CD8-positive, alpha-beta memory T cell (primary cell): ENCODE measurements around the gene CFAP221. TPM values are rescaled to one million over a fixed set of nuclear protein-coding genes. Genes with fewer than 3 reads are reported as not detected.
"Not testable (repeated sequence)": the region's sequence is repeated elsewhere in the genome, so short reads cannot be mapped to it uniquely, and the experiment has no call there.

Experiments
- CTCF ChIA-PET: fragments of 350-600 bp; sonication (Branson Sonifier 250); formaldehyde crosslinking; loops from one replicate; lab custom pipeline; 2021; ENCODE audit warnings: antibody characterized with exemption; lab: Charles Lee
- POLR2A ChIA-PET: fragments of 350-600 bp; sonication (Branson Sonifier 250); formaldehyde crosslinking; loops from one replicate; lab custom pipeline; 2021; ENCODE audit warnings: antibody characterized with exemption; lab: Charles Lee
- DNase-seq, 5 donors: peaks; one replicate each; pipeline versions ENCODE4 v3.0.0 to v3.0.0-alpha.2; 2020 to 2022; ENCODE audit warnings: mixed read lengths in 1 of 5
- H3K27ac ChIP-seq: one replicate; pipeline ENCODE4 v1.7.0; 2013; ENCODE audit warnings: low read depth, mild to moderate bottlenecking, low read length, moderate library complexity
- H3K27me3 ChIP-seq: 2 replicates; pipeline ENCODE4 v1.7.0; 2013; ENCODE audit warnings: low read length, mild to moderate bottlenecking; ENCODE audit not compliant: insufficient read depth, poor library complexity, severe bottlenecking
- H3K36me3 ChIP-seq: 2 replicates; pipeline ENCODE4 v1.7.0; 2013; ENCODE audit warnings: mild to moderate bottlenecking, low read length, moderate library complexity; ENCODE audit not compliant: insufficient read depth
- H3K4me1 ChIP-seq: 2 replicates; pipeline ENCODE4 v1.7.0; 2013; ENCODE audit warnings: mild to moderate bottlenecking, low read length, moderate library complexity; ENCODE audit not compliant: insufficient read depth
- H3K4me3 ChIP-seq: 2 replicates; pipeline ENCODE4 v1.7.0; 2013; ENCODE audit warnings: mild to moderate bottlenecking, low read length
- H3K9me3 ChIP-seq: 2 replicates; pipeline ENCODE4 v1.7.0; 2013; ENCODE audit warnings: mild to moderate bottlenecking, low read length
- H3K27ac Mint-ChIP-seq, 8 donors: one replicate each; pipeline ENCODE4 v1.8.0; 2020 to 2021; ENCODE audit warnings: mixed read lengths in 8 of 8, mild to moderate bottlenecking in 6 of 8, inconsistent platforms in 3 of 8, moderate library complexity in 3 of 8
- H3K27me3 Mint-ChIP-seq, 2 donors: one replicate each; pipeline ENCODE4 v1.8.0; 2020 to 2021; ENCODE audit warnings: mixed read lengths in 2 of 2, mild to moderate bottlenecking in 1 of 2, moderate library complexity in 1 of 2
- H3K36me3 Mint-ChIP-seq, 3 donors: one replicate each; pipeline ENCODE4 v1.8.0; 2020 to 2021; ENCODE audit warnings: mixed read lengths in 3 of 3, inconsistent platforms in 1 of 3, mild to moderate bottlenecking in 1 of 3
- H3K4me1 Mint-ChIP-seq, 3 donors: one replicate each; pipeline ENCODE4 v1.8.0; 2020 to 2021; ENCODE audit warnings: mixed read lengths in 3 of 3, inconsistent platforms in 1 of 3, mild to moderate bottlenecking in 1 of 3
- H3K4me3 Mint-ChIP-seq, 7 donors: one replicate each; pipeline ENCODE4 v1.8.0; 2020 to 2021; ENCODE audit warnings: mixed read lengths in 7 of 7, mild to moderate bottlenecking in 6 of 7, moderate library complexity in 4 of 7, inconsistent platforms in 2 of 7
- H3K9me3 Mint-ChIP-seq, 5 donors: one replicate each; pipeline ENCODE4 v1.8.0; 2020 to 2022; ENCODE audit warnings: mixed read lengths in 5 of 5, mild to moderate bottlenecking in 3 of 5, moderate library complexity in 2 of 5, inconsistent platforms in 1 of 5
- polyA plus RNA-seq: library from polyadenylated mRNA; unstranded; fragments of 300-500 nt; fragmentation: Illumina TruSeq; gene quantifications from one replicate; pipeline ENCODE4 v1.2.3, GENCODE V29; 2021
- total RNA-seq, 2 experiments: library from RNA; stranded (reverse); gene quantifications; one replicate each; pipeline ENCODE4 v1.2.3, GENCODE V29; 2021

The CFAP221 gene
- total and polyA plus RNA-seq, 3 experiments from 2014 or later = not detected

- H3K9me3 ChIP-seq = no peaks in the 10 kb centered on the region
- DNase-seq = no peak
- POLR2A ChIA-PET = no interaction called here
- CTCF ChIA-PET = no interaction called here
- H3K4me3 ChIP-seq = no peak overlapping the region
- no peaks in the 10 kb centered on the region for H3K27me3 ChIP-seq
- H3K27ac ChIP-seq = no peak overlapping the region
- H3K27ac Mint-ChIP-seq = no peak overlapping the region
- H3K27me3 Mint-ChIP-seq = peaks cover 7 to 15% of the 10 kb centered on the region in 2 donors
- H3K4me3 Mint-ChIP-seq = no peak overlapping the region
- H3K9me3 Mint-ChIP-seq = no peaks in the 10 kb centered on the region
- no peaks in the 10 kb centered on the region for H3K4me1 Mint-ChIP-seq
- H3K4me1 ChIP-seq = no peaks in the 10 kb centered on the region
- H3K36me3 ChIP-seq = no peaks in the 10 kb centered on the region
- no peaks in the 10 kb centered on the region for H3K36me3 Mint-ChIP-seq
Observed at GRCh38 chr2:119598596-119599263, 54.5 kb downstream of the CFAP221 start.

GRCh38 chr2:119599384-119599783 lies 55.1 kb downstream of the CFAP221 start:
- Histone ChIP-seq H3K4me1 (no peaks in the 10 kb centered on the region), H3K36me3 (no peaks in the 10 kb centered on the region), H3K9me3 (no peaks in the 10 kb centered on the region), H3K27ac (no peak overlapping the region), H3K4me3 (no peak overlapping the region), H3K27me3 (no peaks in the 10 kb centered on the region)
- Mint-ChIP-seq H3K27ac (no peak overlapping the region), H3K27me3 (peaks cover 6 to 15% of the 10 kb centered on the region in 2 donors), H3K9me3 (no peaks in the 10 kb centered on the region), H3K4me1 (no peaks in the 10 kb centered on the region), H3K36me3 (no peaks in the 10 kb centered on the region), H3K4me3 (no peak overlapping the region)
- ChIA-PET CTCF (no interaction called here), POLR2A (no interaction called here)
- no peak for DNase-seq

- Mint-ChIP-seq H3K9me3 (no peaks in the 10 kb centered on the region), H3K27me3 (peaks cover 15 to 53% of the 10 kb centered on the region in 2 donors), H3K4me3 (no peak overlapping the region), H3K4me1 (no peaks in the 10 kb centered on the region), H3K27ac (no peak overlapping the region), H3K36me3 (no peaks in the 10 kb centered on the region)
- Histone ChIP-seq H3K27me3 (no peaks in the 10 kb centered on the region), H3K36me3 (no peaks in the 10 kb centered on the region), H3K27ac (no peak overlapping the region), H3K4me3 (no peak overlapping the region), H3K9me3 (no peaks in the 10 kb centered on the region), H3K4me1 (no peaks in the 10 kb centered on the region)
- CTCF ChIA-PET = no interaction called here
- POLR2A ChIA-PET = no interaction called here
- DNase-seq = no peak
Observed at GRCh38 chr2:119605096-119605495, 60.8 kb downstream of the CFAP221 start.

GRCh38 chr2:119606674-119607073 lies 62.4 kb downstream of the CFAP221 start:
- no peaks in the 10 kb centered on the region for H3K4me1 Mint-ChIP-seq
- ChIA-PET CTCF (no interaction called here), POLR2A (no interaction called here)
- H3K4me3 Mint-ChIP-seq = no peak overlapping the region
- H3K4me3 ChIP-seq = no peak overlapping the region
- H3K4me1 ChIP-seq = no peaks in the 10 kb centered on the region
- H3K27ac Mint-ChIP-seq = no peak overlapping the region
- H3K9me3 ChIP-seq = no peaks in the 10 kb centered on the region
- H3K36me3 ChIP-seq = no peaks in the 10 kb centered on the region
- H3K27ac ChIP-seq = no peak overlapping the region
- H3K36me3 Mint-ChIP-seq = no peaks in the 10 kb centered on the region
- no peaks in the 10 kb centered on the region for H3K27me3 ChIP-seq
- DNase-seq = no peak
- H3K27me3 Mint-ChIP-seq = peaks cover 17 to 53% of the 10 kb centered on the region in 2 donors
- H3K9me3 Mint-ChIP-seq = peaks cover 0 to 3% (median 0%) of the 10 kb centered on the region in 5 donors

GRCh38 chr2:119608553-119608952 lies 64.3 kb downstream of the CFAP221 start:
- Mint-ChIP-seq H3K4me1 (no peaks in the 10 kb centered on the region), H3K36me3 (peaks cover 0 to 11% (median 0%) of the 10 kb centered on the region in 3 donors), H3K9me3 (peaks cover under 1 to 14% (median 6%) of the 10 kb centered on the region in 5 donors), H3K27ac (no peak overlapping the region), H3K27me3 (peaks cover 24 to 46% of the 10 kb centered on the region in 2 donors), H3K4me3 (no peak overlapping the region)
- Histone ChIP-seq H3K4me1 (no peaks in the 10 kb centered on the region), H3K36me3 (no peaks in the 10 kb centered on the region), H3K9me3 (no peaks in the 10 kb centered on the region), H3K27me3 (no peaks in the 10 kb centered on the region), H3K4me3 (no peak overlapping the region), H3K27ac (no peak overlapping the region)
- ChIA-PET POLR2A (no interaction called here), CTCF (no interaction called here)
- DNase-seq = no peak

GRCh38 chr2:119609337-119609736 lies 65.1 kb downstream of the CFAP221 start:
- Histone ChIP-seq H3K36me3 (no peaks in the 10 kb centered on the region), H3K4me3 (no peak overlapping the region), H3K9me3 (no peaks in the 10 kb centered on the region), H3K27ac (no peak overlapping the region), H3K4me1 (no peaks in the 10 kb centered on the region), H3K27me3 (no peaks in the 10 kb centered on the region)
- Mint-ChIP-seq H3K27ac (no peak overlapping the region), H3K4me1 (no peaks in the 10 kb centered on the region), H3K27me3 (peaks cover 24 to 46% of the 10 kb centered on the region in 2 donors), H3K36me3 (peaks cover 0 to 11% (median 0%) of the 10 kb centered on the region in 3 donors), H3K4me3 (no peak overlapping the region), H3K9me3 (peaks cover 8 to 22% (median 12%) of the 10 kb centered on the region in 5 donors)
- CTCF ChIA-PET = no interaction called here
- no peak for DNase-seq
- POLR2A ChIA-PET = no interaction called here

- H3K27ac ChIP-seq, H3K27ac Mint-ChIP-seq, CTCF ChIA-PET, H3K27me3 ChIP-seq, POLR2A ChIA-PET, H3K4me1 ChIP-seq, H3K4me3 ChIP-seq, H3K36me3 ChIP-seq, DNase-seq, H3K4me3 Mint-ChIP-seq, H3K4me1 Mint-ChIP-seq, H3K9me3 ChIP-seq: not testable (repeated sequence)
- Mint-ChIP-seq H3K9me3 (peaks cover 25 to 46% (median 35%) of the 10 kb centered on the region in 5 donors), H3K27me3 (peaks cover 28 to 33% of the 10 kb centered on the region in 2 donors), H3K36me3 (peaks cover 0 to 16% (median 1%) of the 10 kb centered on the region in 3 donors)
Observed at GRCh38 chr2:119614140-119614539, 69.9 kb downstream of the CFAP221 start.

GRCh38 chr2:119616421-119616820 lies 72.2 kb downstream of the CFAP221 start:
- CTCF ChIA-PET = no interaction called here
- Histone ChIP-seq H3K4me1 (no peaks in the 10 kb centered on the region), H3K27ac (no peak overlapping the region), H3K36me3 (no peaks in the 10 kb centered on the region), H3K9me3 (peaks cover 4% of the 10 kb centered on the region), H3K4me3 (no peak overlapping the region), H3K27me3 (no peaks in the 10 kb centered on the region)
- DNase-seq = no peak
- Mint-ChIP-seq H3K27me3 (peaks cover 25 to 38% of the 10 kb centered on the region in 2 donors), H3K9me3 (peaks cover 25 to 43% (median 35%) of the 10 kb centered on the region in 5 donors), H3K4me1 (no peaks in the 10 kb centered on the region), H3K4me3 (no peak overlapping the region), H3K36me3 (peaks cover 0 to 16% (median 1%) of the 10 kb centered on the region in 3 donors), H3K27ac (no peak overlapping the region)
- POLR2A ChIA-PET = no interaction called here
